NCI-H1105 treated with DMSO at 0.1 percent for 48 hours (cell line): ENCODE measurements around the gene ADCYAP1R1.

Experiments used
- DNase-seq: peaks from one replicate; lab custom pipeline; 2025; lab: John Stamatoyannopoulos, UW

ADCYAP1R1 gene

DNA sequence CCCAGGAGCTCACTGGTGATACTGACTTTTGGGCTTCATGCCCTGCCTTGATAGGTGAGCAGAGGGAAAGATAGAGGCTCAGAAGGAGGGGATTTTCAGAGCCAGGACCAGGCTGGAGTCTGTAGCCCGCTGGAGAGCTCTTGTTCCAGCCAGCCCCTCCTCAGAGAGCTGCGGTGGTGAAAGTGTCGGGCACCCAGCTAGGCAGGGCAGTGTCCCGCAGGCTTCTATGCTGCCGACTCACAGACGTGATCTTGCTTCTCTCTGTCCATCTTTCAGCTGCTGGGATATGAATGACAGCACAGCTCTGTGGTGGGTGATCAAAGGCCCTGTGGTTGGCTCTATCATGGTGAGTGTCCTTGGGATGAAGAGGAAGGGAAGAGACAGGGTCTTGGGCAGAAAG, 35.2 kb downstream of the ADCYAP1R1 start:
- no peak for DNase-seq

DNA sequence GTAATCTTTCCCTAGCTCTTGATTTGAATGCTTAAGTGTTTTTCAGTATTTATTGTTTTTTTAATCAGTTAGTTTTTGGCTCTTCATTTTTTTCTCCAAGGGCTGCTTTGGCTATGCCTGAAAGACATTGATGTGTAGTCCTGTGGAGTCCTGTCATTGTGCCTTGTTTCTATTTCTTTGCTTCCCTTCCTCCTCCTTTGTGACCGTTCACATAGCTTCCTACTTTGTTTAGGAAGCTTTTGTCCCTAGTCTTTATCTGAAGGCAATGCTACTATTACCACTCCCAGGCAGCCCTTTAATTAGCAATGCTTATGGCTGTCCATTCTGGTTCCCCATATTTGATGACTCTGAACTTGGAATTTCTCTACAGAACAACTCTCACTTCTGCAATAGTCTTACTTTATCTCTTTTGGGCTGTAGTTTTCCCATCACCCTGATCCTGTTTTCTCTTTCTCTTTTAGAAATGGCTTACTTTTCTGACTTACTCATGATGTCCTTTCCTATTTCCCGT, 39.9 kb downstream of the ADCYAP1R1 start:
- DNase-seq = no peak

DNA sequence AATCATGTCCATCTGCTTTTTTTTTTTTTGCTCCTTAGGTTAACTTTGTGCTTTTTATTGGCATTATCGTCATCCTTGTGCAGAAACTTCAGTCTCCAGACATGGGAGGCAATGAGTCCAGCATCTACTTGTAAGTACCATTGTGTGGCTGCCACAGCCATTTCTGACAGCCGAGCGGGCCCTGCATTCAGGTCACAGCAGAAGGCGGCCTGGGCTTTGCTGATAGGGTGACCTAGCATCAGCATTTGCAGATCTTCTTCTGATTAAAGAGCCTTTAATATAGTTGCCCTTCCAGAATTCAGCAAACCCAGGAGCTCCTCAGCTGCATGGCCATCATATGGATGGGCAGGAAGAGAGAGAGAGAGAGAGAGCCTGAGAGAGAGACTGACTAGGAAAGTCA, 40.5 kb downstream of the ADCYAP1R1 start:
- DNase-seq = no peak

DNA sequence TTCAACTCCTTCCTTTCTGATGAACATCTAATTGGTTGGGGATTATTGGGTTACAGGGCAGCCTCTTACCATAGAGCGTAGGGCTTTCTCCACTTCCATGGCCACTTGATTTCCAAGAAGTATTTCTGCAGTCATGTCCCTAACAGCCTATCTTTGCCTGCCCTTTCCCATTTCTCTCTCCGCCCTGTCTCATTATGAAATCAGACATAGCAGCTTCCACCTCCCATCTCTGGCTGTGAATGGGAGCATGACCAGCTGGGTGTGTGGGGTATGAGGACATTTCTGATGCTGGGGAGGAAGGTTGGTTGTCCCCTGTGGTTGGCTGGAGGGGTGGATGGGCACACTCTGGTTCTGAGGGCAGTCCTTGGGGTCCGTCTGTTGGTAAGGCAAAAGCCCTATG, 41.2 kb downstream of the ADCYAP1R1 start:
- DNase-seq = no peak

GRCh38 chr7:31094271-31094670, 42.2 kb downstream of the ADCYAP1R1 start:
- DNase-seq = no peak

- DNase-seq = no peak
Observed at GRCh38 chr7:31095286-31096197, 43.4 kb downstream of the ADCYAP1R1 start.

GRCh38 chr7:31096198-31096876, 44.2 kb downstream of the ADCYAP1R1 start:
- DNase-seq = no peak

GRCh38 chr7:31096877-31097258, 44.8 kb downstream of the ADCYAP1R1 start:
- DNase-seq = no peak

- no peak for DNase-seq
Observed at GRCh38 chr7:31098642-31099360, 46.7 kb downstream of the ADCYAP1R1 start.

- no peak for DNase-seq
Observed at GRCh38 chr7:31099451-31100444, 47.6 kb downstream of the ADCYAP1R1 start.

- DNase-seq = no peak
Observed at GRCh38 chr7:31100445-31100844, 48.3 kb downstream of the ADCYAP1R1 start.

DNA sequence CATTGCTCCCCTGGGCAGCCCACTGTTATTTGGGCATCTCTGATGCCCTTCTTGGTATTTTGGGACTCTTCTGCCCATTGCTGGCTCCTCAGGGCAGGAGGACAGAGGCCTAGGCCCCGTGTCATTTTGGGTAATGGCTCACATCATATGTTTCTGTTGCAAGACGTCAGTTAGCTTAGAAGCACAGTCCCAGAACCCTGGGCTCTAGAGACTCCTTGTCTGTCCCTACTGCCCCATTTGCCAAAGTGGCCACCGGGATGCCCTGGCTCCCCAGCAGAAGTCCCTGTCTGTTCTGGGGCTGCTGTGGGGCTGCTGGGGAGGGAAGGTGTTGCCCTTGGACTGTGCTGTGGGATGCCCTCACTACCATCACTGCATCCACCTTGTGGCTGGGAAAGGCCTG, 48.8 kb downstream of the ADCYAP1R1 start:
- no peak for DNase-seq

DNA sequence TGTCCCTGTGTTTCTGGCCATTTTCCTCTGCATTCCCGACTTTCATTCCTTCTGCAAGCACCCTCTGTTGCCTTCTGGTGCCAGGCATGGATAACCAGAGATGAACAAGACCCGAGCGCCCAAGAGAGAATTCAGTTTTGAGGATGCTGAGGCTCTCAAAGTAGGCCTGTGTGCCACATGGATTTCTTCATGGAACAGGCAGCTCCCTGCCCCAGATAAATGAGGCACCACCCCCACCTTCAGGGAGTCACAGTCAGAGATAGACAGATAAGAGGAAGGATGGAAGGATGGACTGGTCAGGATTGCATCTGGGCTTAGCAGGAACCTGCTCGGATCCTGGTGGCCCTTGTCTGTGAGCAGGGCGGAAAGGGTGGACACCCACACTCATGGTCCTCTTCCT, 49.4 kb downstream of the ADCYAP1R1 start:
- DNase-seq = no peak

GRCh38 chr7:31102151-31102972, 50.3 kb downstream of the ADCYAP1R1 start:
- DNase-seq = no peak

DNA sequence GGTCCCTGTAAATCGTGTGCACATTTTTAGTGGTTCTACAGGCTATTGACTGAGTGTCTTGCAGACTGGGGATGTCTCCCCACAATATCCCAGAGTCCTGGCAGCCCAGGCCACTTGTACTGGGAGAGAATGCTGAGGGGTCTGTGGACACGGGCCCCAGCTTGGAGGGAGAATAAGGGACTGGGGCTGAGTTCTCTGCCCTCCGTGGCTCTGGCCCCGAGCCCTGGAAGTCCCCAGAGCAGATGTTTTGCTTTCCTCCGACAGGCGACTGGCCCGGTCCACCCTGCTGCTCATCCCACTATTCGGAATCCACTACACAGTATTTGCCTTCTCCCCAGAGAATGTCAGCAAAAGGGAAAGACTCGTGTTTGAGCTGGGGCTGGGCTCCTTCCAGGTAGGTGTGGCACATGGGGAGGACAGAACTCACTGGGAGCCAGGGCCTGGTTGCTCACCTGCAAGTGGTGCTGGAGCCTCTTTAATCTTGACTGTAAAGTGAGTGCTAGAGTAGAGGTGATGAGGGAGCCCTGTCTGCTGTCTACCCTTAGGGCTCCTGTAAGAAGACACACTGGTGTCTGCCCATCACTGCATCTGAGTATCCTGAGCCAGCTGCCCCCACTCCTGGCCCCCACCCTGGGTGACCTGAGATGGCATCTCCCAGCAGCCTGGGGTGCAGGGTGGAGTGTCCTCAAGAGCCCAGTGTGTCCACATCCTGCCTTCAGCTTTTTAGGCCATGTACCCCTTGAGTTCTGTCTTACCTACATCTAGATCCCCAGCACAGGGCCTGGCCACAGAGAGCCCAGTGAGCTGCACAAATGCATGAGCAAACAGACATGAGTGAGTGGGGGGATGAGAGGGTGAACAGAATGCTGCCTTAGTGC, 51.1 kb downstream of the ADCYAP1R1 start:
- no peak for DNase-seq

GRCh38 chr7:31104361-31105255, 52.5 kb downstream of the ADCYAP1R1 start:
- no peak for DNase-seq

DNA sequence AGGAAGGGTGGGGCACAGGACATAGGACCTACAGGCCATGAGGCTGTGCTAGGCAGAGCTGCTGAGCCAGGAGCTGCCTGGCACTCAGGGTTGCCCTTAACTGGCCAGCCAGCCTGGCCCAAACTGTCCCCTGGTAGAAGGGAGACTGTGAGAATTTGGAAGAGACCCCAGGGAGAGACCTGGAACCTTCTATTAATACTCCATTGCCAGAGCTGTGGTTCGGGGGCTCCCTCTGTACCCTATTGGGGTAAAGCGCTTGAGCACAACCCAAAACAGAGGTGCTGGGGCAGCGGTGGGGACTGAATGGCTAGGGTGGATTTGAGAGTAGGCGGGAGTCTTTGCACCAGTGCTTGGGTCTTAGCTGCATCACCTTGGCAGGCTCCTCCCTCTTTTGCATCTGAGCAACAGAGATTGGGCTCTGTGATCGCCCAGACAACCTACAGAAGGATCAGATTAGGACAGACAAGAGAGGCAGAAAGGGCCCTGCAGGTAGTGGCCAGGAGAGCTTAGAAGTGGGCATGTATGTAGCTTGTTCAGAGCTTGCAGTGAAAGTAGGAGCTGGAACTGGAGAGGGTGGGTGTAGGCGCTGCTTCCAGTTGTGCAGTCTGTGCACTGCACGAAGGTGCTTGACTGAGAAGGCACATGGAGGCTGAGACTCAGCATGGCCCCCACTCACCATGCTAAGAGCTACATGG, 53.3 kb downstream of the ADCYAP1R1 start:
- DNase-seq = no peak
